Osteocyte (in vitro differentiated cells): Measurements from ENCODE around the gene CACNA1D. TPM values are rescaled to one million over a fixed set of nuclear protein-coding genes. Genes with fewer than 3 reads are reported as not detected.

Experiments
- DNase-seq: peaks from one replicate; pipeline ENCODE4 v3.0.0; 2021; ENCODE audit warnings: mixed read lengths; ENCODE audit not compliant: unreplicated experiment; ENCODE audit errors: extremely low spot score
- H3K27ac Mint-ChIP-seq: one replicate; pipeline ENCODE4 v1.8.0; 2021; ENCODE audit warnings: mild to moderate bottlenecking, mixed read lengths; ENCODE audit not compliant: unreplicated experiment
- H3K27me3 Mint-ChIP-seq: one replicate; pipeline ENCODE4 v1.8.0; 2021; ENCODE audit warnings: mixed read lengths; ENCODE audit not compliant: unreplicated experiment
- H3K36me3 Mint-ChIP-seq: one replicate; pipeline ENCODE4 v1.8.0; 2021; ENCODE audit warnings: mixed read lengths; ENCODE audit not compliant: unreplicated experiment
- H3K4me1 Mint-ChIP-seq: one replicate; pipeline ENCODE4 v1.8.0; 2021; ENCODE audit warnings: mixed read lengths; ENCODE audit not compliant: unreplicated experiment
- H3K4me3 Mint-ChIP-seq: one replicate; pipeline ENCODE4 v1.8.0; 2021; ENCODE audit warnings: mild to moderate bottlenecking, moderate library complexity, mixed read lengths; ENCODE audit not compliant: unreplicated experiment
- H3K9me3 Mint-ChIP-seq: one replicate; pipeline ENCODE4 v1.8.0; 2021; ENCODE audit warnings: mixed read lengths; ENCODE audit not compliant: unreplicated experiment
- total RNA-seq: library from RNA; stranded (reverse); gene quantifications from 2 replicates; pipeline ENCODE4 v1.2.1, GENCODE V29; 2021
- TF ChIP-seq, protein P1 (sequence below): fragments of 200-600 bp; sonication (generic); IDR thresholded peaks from 2 replicates; pipeline ENCODE4 v1.5.0; 2021; ENCODE audit warnings: antibody characterized with exemption, mild to moderate bottlenecking, moderate library complexity

CACNA1D gene
- total RNA-seq, 1 donor from 2014 or later = 0.48 TPM

DNA sequence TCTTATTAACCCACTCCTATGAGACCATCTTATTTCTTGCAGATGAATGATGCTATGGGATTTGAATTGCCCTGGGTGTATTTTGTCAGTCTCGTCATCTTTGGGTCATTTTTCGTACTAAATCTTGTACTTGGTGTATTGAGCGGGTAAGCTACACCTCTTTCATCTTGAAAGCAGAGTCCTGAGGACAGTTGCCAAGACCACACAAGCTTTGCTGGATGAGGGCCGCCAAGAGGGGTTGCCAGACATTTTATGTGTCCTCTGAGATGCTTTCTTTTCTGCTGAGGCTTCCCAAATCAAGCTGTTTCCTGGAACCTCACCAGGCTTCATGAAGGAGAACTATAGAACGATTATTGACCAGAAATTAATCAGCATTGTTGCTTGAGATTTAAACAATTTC, 178.6 kb downstream of the CACNA1D start:
- TF ChIP-seq, protein P1, sequence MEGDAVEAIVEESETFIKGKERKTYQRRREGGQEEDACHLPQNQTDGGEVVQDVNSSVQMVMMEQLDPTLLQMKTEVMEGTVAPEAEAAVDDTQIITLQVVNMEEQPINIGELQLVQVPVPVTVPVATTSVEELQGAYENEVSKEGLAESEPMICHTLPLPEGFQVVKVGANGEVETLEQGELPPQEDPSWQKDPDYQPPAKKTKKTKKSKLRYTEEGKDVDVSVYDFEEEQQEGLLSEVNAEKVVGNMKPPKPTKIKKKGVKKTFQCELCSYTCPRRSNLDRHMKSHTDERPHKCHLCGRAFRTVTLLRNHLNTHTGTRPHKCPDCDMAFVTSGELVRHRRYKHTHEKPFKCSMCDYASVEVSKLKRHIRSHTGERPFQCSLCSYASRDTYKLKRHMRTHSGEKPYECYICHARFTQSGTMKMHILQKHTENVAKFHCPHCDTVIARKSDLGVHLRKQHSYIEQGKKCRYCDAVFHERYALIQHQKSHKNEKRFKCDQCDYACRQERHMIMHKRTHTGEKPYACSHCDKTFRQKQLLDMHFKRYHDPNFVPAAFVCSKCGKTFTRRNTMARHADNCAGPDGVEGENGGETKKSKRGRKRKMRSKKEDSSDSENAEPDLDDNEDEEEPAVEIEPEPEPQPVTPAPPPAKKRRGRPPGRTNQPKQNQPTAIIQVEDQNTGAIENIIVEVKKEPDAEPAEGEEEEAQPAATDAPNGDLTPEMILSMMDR = no peak
- DNase-seq = no peak
- H3K9me3 Mint-ChIP-seq = no peaks in the 10 kb centered on the region
- no peaks in the 10 kb centered on the region for H3K36me3 Mint-ChIP-seq
- no peaks in the 10 kb centered on the region for H3K4me1 Mint-ChIP-seq
- peaks cover 20% of the 10 kb centered on the region for H3K27me3 Mint-ChIP-seq
- no peak overlapping the region for H3K27ac Mint-ChIP-seq
- H3K4me3 Mint-ChIP-seq = no peak overlapping the region

DNA sequence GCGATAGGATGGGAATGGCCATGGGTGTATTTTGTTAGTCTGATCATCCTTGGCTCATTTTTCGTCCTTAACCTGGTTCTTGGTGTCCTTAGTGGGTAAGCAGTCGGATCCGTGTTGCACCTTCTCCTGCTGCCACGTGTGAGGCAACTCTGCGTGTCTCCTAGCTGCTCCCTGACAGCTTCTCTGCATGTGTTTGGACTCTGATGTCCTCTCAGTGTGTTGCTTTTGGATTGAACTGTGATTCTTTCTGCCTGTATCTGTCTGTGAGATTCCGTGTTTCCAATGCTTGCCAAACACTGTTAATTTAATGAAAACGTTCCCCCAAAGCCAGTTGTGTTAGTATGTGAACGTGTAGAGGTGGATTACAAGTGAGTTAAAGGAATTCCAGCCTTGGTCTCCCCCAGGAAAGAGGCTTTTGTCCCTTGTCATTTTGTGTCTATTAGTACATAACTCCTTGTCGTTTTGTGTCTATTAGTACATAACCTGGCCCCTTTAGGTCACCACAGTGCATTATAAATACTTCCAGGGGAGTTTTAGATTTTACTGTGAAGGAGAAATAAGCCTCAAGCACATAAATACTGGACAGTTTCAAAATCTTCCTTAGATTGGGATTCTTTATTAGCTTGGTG, 179.4 kb downstream of the CACNA1D start:
- H3K36me3 Mint-ChIP-seq = no peaks in the 10 kb centered on the region
- no peak for DNase-seq
- H3K4me3 Mint-ChIP-seq = no peak overlapping the region
- no peak overlapping the region for H3K27ac Mint-ChIP-seq
- H3K27me3 Mint-ChIP-seq = peaks cover 23% of the 10 kb centered on the region
- H3K9me3 Mint-ChIP-seq = no peaks in the 10 kb centered on the region
- no peaks in the 10 kb centered on the region for H3K4me1 Mint-ChIP-seq
- TF ChIP-seq, protein P1 = no peak

DNA sequence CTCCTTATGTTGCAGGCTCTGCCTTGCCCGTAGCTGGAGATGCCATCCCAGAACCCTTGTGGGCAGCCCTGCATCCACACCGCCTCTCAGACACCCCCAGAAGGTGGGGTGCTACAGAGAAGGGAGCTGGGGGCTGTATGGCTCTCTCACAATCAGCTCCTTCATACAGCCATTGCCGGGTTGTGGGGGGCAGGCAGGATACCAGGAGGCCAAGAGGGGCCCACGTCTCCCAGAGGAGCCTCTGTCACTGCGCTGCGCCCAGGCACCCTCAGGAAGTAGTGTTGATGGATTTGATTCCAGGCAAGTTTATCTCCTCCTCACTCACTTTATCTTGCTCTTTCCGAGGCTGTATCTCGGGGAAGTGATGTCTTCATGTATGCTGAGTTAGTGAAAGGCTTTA, 180.2 kb downstream of the CACNA1D start:
- Mint-ChIP-seq H3K27me3 (peaks cover 20% of the 10 kb centered on the region), H3K4me1 (no peaks in the 10 kb centered on the region), H3K27ac (no peak overlapping the region), H3K36me3 (no peaks in the 10 kb centered on the region), H3K9me3 (no peaks in the 10 kb centered on the region), H3K4me3 (no peak overlapping the region)
- no peak for DNase-seq
- TF ChIP-seq, protein P1 = no peak

DNA sequence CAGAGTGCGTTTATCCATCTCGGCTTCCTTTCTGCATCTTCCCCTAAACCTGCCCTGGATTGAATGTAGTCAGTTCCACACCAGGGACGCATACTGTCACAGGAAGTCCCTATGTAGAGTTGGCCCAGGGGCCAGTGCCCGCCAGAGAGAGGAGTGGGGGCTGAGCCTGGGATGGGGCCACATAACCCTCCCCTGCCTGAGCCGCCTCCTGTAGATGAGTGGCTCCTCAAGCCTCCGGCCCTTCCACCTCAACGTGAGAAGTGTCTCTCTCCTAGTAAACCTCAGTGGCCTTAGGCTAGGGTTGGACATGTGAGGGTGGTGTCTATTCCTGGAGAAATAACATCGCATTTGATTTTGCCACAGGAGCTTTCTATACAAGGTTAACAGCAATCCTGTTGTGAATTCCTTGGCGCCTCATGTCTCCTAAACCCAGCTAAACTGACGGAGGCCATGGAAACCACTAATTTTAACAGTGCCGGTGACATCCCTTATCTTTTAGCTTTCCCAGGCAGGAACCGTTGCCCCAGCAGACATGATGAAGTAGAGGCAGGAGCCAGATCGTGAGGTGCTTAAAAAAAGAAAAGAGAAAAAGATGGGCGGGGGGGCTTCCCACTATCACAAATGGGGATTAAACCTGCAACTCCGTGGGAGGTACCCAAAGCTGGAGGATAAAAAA, 180.7 kb downstream of the CACNA1D start:
- H3K27ac Mint-ChIP-seq = no peak overlapping the region
- H3K9me3 Mint-ChIP-seq = no peaks in the 10 kb centered on the region
- TF ChIP-seq, protein P1 = no peak
- DNase-seq = no peak
- H3K4me1 Mint-ChIP-seq = no peaks in the 10 kb centered on the region
- H3K27me3 Mint-ChIP-seq = peaks cover 22% of the 10 kb centered on the region
- H3K4me3 Mint-ChIP-seq = no peak overlapping the region
- no peaks in the 10 kb centered on the region for H3K36me3 Mint-ChIP-seq

DNA sequence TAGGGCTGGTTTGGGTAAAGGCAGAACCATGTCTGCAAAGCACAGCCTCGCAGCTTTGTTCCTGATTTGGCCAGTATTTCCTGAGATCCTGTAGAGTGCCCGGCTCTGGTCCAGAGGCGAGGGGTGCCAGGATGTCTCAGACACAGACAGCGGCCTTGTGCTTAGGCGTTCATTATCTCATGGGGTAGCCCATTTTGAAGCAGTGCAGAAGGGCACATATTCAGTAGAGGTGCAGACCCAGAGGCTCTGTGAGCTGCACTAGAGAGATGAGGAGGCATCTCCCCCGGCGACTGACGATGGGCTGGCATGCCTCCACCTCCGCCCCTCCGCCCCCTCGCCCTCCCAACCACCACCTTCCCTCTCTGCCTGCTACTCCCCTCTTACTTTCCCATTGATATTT, 181.5 kb downstream of the CACNA1D start:
- no peak for DNase-seq
- peaks cover 29% of the 10 kb centered on the region for H3K27me3 Mint-ChIP-seq
- H3K36me3 Mint-ChIP-seq = no peaks in the 10 kb centered on the region
- TF ChIP-seq, protein P1 = no peak
- H3K9me3 Mint-ChIP-seq = no peaks in the 10 kb centered on the region
- no peak overlapping the region for H3K4me3 Mint-ChIP-seq
- no peak overlapping the region for H3K27ac Mint-ChIP-seq
- H3K4me1 Mint-ChIP-seq = no peaks in the 10 kb centered on the region
